Measurements from ENCODE around the gene SF3B1.
"Not testable (repeated sequence)": the region's sequence is repeated elsewhere in the genome, so short reads cannot be mapped to it uniquely, and the experiment has no call there.

SF3B1 gene

DNA sequence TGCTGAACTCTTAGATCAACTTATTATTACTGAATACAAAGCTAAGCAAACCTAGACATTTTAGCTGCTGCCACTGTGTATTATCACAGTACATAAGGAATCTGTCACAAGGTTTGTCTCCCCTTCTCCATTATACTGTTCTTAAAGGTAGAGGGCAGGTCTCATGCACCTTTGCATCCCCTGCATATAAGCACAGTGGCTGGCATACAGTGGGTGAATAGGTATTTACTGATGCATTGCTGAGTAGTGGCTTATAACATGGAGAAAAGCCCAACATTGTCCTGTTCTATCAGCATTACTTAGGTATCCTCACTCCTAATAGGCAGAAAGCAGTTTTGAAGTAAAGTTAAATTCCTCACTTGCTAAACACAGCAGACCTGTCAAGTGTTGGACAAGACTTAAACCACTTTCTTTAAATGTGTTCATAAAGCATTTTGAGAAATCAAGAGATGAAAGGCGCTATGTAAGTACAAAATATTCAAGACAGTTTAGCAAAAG lies 43.6 kb downstream of the SF3B1 start:
- no peak overlapping the region for H3K27ac ChIP-seq
- TF ChIP-seq, protein P1, sequence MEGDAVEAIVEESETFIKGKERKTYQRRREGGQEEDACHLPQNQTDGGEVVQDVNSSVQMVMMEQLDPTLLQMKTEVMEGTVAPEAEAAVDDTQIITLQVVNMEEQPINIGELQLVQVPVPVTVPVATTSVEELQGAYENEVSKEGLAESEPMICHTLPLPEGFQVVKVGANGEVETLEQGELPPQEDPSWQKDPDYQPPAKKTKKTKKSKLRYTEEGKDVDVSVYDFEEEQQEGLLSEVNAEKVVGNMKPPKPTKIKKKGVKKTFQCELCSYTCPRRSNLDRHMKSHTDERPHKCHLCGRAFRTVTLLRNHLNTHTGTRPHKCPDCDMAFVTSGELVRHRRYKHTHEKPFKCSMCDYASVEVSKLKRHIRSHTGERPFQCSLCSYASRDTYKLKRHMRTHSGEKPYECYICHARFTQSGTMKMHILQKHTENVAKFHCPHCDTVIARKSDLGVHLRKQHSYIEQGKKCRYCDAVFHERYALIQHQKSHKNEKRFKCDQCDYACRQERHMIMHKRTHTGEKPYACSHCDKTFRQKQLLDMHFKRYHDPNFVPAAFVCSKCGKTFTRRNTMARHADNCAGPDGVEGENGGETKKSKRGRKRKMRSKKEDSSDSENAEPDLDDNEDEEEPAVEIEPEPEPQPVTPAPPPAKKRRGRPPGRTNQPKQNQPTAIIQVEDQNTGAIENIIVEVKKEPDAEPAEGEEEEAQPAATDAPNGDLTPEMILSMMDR (IDR thresholded peaks at IDR 0.05) = no peak
- no peak for DNase-seq (ENCODE audit: low spot score)
- H3K4me3 ChIP-seq = no peak overlapping the region

DNA sequence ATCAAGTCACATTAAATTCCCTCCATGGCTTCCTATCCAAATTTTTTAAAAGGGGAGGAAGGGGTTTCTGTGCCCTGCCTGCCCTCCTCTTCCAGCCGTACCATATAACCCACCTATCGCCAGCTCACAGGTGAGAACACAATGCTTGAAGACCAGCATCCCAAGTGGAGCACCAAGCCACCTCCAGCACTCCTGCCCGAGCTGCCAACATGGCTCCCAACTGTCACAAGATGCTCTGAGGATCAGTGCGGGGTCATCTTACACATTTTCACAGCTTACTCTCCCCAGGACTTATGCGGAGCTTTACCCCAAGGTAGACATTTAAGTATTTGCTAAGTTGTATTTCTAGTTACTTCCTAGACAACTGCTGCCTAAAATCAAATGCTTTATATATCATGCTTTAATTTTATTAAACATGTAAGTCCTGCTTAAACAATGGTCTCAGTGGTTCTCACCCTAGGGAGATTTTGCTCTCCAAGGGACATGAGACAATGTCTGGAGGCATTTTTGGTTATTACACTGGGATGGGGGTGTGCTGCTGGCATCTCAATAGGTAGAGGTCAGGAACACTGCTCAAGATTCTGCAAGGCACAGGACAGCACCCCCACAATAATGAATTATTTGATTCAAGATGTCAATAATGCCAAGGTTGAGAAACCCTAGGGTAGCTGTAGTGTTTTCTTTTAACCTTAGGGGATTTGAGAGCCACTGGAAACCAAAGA lies 45.8 kb downstream of the SF3B1 start:
- TF ChIP-seq, protein P1 (IDR thresholded peaks at IDR 0.05) = no peak
- Histone ChIP-seq H3K27ac (no peak overlapping the region), H3K4me3 (no peak overlapping the region)
- DNase-seq (ENCODE audit: low spot score) = no peak

DNA sequence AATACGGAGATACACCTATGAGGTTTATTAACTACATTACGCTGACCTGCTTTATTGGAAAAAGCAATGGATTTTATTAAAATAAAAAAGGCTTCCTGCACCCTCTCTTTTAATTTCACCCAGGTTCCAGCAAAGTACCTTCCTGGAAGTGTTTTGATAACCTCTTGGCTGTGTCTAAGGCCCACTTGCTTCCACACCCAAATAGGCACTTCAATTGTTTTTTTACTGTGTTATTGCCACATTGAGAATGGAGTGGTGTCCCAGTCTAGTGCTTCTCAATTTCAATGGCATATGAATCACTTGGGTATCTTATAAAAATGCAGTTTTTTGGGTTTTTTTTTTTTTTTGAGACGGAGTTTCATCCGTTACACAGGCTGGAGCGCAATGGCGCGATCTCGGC lies 47.6 kb downstream of the SF3B1 start:
- TF ChIP-seq, protein P1 (IDR thresholded peaks at IDR 0.05) = no peak
- Histone ChIP-seq H3K4me3 (no peak overlapping the region), H3K27ac (no peak overlapping the region)
- no peak for DNase-seq (ENCODE audit: low spot score)

DNA sequence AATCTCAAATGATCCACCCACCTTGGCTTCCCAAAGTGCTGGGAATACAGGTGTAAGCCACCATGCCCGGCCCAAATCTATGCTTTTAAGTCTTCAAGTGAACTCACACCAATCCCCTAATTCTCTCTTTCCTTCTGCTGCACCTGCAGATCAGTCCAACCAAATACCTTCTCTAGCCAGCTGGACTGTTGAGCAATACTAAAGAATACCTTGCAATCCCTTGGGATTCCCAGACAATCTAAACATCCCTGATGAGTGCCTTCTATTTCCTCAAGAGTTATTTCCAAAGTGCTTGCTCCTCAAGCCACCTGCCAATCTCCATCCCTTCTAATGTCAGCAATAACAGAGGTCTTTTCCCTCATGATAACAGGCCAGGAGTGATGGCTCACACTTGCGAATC lies 48.6 kb downstream of the SF3B1 start:
- no peak for DNase-seq (ENCODE audit: low spot score)
- Histone ChIP-seq H3K27ac (no peak overlapping the region), H3K4me3 (no peak overlapping the region)
- TF ChIP-seq, protein P1 (IDR thresholded peaks at IDR 0.05) = no peak

DNA sequence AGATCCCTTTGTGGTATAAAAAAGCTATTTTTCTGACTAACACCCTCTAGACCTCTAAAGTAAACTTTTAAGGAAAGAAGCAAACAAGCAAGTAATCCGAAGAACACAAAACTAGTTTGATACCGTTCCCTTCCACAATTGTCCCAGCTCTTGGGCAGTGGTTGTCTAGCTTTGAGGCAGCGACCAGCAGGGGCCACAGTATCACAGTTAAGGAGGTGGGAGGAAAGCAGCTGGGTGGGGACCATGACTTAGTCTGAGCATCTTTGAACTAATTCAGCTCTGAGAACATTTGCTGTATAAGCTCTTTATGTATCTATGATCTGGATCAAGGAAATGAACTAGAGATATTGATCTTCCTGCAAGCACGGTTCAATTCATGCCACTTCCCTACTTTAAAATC lies 51.0 kb downstream of the SF3B1 start:
- no peak overlapping the region for H3K27ac ChIP-seq
- TF ChIP-seq, protein P1 (IDR thresholded peaks at IDR 0.05) = no peak
- no peak overlapping the region for H3K4me3 ChIP-seq
- no peak for DNase-seq (ENCODE audit: low spot score)

DNA sequence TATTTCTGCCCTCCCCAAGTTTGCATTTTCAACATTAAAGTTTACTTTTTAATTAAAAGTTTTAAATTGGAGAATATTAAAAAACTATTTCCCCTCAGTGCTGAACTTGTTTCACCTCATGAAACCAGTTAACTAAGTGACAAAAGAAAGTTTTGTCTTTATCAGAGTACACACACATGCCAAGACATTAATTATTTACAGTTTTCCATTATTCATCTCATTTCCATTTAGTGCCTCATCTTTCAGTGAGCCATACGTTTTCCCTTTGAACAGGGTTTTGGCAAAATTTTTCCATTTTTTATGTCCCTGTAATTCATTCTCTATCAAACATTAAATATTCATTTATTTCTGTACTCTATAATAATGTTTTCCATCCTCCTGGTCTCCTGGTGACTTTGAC lies 53.2 kb downstream of the SF3B1 start:
- H3K27ac ChIP-seq = no peak overlapping the region
- no peak for DNase-seq (ENCODE audit: low spot score)
- no peak overlapping the region for H3K4me3 ChIP-seq
- TF ChIP-seq, protein P1 (IDR thresholded peaks at IDR 0.05) = no peak

DNA sequence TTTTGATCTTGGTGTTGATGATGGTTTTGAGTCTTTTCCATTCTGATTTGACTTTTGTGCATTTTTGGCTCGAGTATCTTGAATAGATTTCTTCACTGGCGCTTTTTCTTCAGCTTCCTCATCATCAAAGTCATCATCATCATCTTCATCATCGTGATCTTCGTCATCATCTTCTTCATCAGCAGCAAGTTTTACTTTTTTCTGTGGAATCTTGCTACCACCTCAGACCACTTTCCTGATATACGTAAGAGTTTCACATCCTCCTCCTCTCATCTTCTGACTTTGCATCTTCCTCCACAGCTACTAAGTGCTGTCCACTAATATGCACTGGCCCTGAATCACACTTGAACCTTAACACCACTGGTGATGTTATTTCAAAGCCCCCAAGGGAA lies 54.9 kb downstream of the SF3B1 start:
- not testable (repeated sequence) for H3K27ac ChIP-seq; DNase-seq (ENCODE audit: low spot score); H3K4me3 ChIP-seq

DNA sequence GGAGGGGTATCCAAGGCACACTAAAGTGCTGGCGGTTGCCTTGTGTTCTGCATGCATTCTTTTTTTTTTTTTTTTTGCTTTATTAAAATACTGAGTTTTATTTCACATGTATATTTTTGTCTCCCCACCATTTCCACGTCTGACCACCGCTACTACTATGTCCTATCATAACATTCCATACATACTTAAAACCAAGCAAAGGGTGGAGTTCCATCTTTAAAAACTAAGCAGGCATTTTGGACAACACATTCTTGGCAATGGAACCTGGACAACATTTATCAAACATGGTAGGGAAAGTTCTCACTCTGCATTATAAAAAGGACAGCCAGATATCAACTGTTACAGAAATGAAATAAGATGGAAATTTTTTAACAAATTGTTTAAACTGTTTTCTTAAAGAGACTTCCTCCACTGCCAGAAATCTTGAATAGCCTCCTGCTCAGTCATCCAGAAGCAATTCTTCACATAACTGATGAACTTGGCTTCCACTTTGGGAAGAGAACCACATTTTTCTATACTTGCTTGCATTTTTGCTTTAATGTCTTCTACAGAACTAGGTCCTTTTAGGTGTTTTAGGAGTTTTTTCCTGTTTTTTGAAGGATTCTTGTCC lies 55.4 kb downstream of the SF3B1 start:
- H3K27ac ChIP-seq = peak overlapping the region in 1 of 2 donors; percentile 58
- peak overlapping the region; percentile 39 for H3K4me3 ChIP-seq
- DNase-seq (ENCODE audit: low spot score) = not testable (repeated sequence)
